Ishikawa (cell line): Measurements from ENCODE around the gene ARHGAP26.

ENCODE experiments used
- EP300 ChIP-seq: IDR thresholded peaks from 2 replicates; pipeline ENCODE4 v1.6.1; 2012; ENCODE audit warnings: borderline replicate concordance
- RAD21 ChIP-seq: IDR thresholded peaks from 2 replicates; pipeline ENCODE4 v1.6.1; 2012; ENCODE audit warnings: low read depth

GRCh38 chr5:142973932-142974331 lies 203.8 kb downstream of the ARHGAP26 start:
- TF ChIP-seq EP300 (no peak), RAD21 (no peak)
